GM18526 (cell line): ENCODE measurements around the gene CREB3L2.

Experiments used
- POLR2A ChIP-seq: IDR thresholded peaks from 3 replicates; pipeline ENCODE4 v1.6.1; 2011; ENCODE audit not compliant: insufficient read length; ENCODE audit errors: extremely low read depth

CREB3L2 gene

GRCh38 chr7:137953665-137954470 is 48.0 kb downstream of the CREB3L2 start:
- no peak for TF ChIP-seq POLR2A

- TF ChIP-seq POLR2A = no peak
Measured at GRCh38 chr7:137953043-137953664, 48.7 kb downstream of the CREB3L2 start.

- TF ChIP-seq POLR2A = no peak
Measured at GRCh38 chr7:137952426-137952805, 49.5 kb downstream of the CREB3L2 start.

- TF ChIP-seq POLR2A = no peak
Measured at GRCh38 chr7:137951700-137952425, 50.0 kb downstream of the CREB3L2 start.

GRCh38 chr7:137950967-137951366 is 50.9 kb downstream of the CREB3L2 start:
- TF ChIP-seq POLR2A = no peak

- no peak for TF ChIP-seq POLR2A
Measured at GRCh38 chr7:137950263-137950621, 51.6 kb downstream of the CREB3L2 start.

GRCh38 chr7:137949416-137950262 is 52.2 kb downstream of the CREB3L2 start:
- no peak for TF ChIP-seq POLR2A

GRCh38 chr7:137948845-137949330 is 53.0 kb downstream of the CREB3L2 start:
- no peak for TF ChIP-seq POLR2A

GRCh38 chr7:137948083-137948844 is 53.6 kb downstream of the CREB3L2 start:
- no peak for TF ChIP-seq POLR2A

- TF ChIP-seq POLR2A = no peak
Measured at GRCh38 chr7:137947046-137947445, 54.8 kb downstream of the CREB3L2 start.

GRCh38 chr7:137946011-137946410 is 55.9 kb downstream of the CREB3L2 start:
- no peak for TF ChIP-seq POLR2A

GRCh38 chr7:137944168-137944567 is 57.7 kb downstream of the CREB3L2 start:
- TF ChIP-seq POLR2A = no peak

- no peak for TF ChIP-seq POLR2A
Measured at GRCh38 chr7:137943132-137943551, 58.7 kb downstream of the CREB3L2 start.

GRCh38 chr7:137942484-137943115 is 59.3 kb downstream of the CREB3L2 start:
- no peak for TF ChIP-seq POLR2A
